Natural killer cell (primary cell): ENCODE measurements around the gene GNG4. TPM values are rescaled to one million over a fixed set of nuclear protein-coding genes. Genes with fewer than 3 reads are reported as not detected.
"Not testable (repeated sequence)": the region's sequence is repeated elsewhere in the genome, so short reads cannot be mapped to it uniquely, and the experiment has no call there.

ENCODE experiments used
- ATAC-seq, 3 donors: fragments of 150-1000 bp in 2 of 3; fragments of 200-7000 bp in 1 of 3; cut with Tn5 transposase; 1 replicate in 1 of 3; 2 replicates in 2 of 3; pipeline ENCODE4 v1.10.0; 2021; ENCODE audit warnings: mild to moderate bottlenecking in 2 of 3, moderate library complexity in 2 of 3
- DNase-seq, 2 donors: peaks; one replicate each; pipeline versions ENCODE4 v3.0.0 to v3.0.0-alpha.2; 2013 to 2021; ENCODE audit warnings: mixed read lengths in 1 of 2
- H3K27ac ChIP-seq: one replicate; pipeline ENCODE4 v1.5.1; 2013; ENCODE audit warnings: mild to moderate bottlenecking, low read length
- H3K27me3 ChIP-seq: one replicate; pipeline ENCODE4 v1.6.1; 2013; ENCODE audit warnings: low read length; ENCODE audit not compliant: control insufficient read depth, insufficient read depth
- H3K36me3 ChIP-seq: one replicate; pipeline ENCODE4 v1.6.1; 2013; ENCODE audit warnings: low read length; ENCODE audit not compliant: control insufficient read depth, insufficient read depth
- H3K4me1 ChIP-seq: one replicate; pipeline ENCODE4 v1.6.1; 2013; ENCODE audit warnings: low read length; ENCODE audit not compliant: control insufficient read depth, insufficient read depth
- H3K4me3 ChIP-seq: one replicate; pipeline ENCODE4 v1.5.1; 2013; ENCODE audit warnings: low read length
- H3K9me3 ChIP-seq: one replicate; pipeline ENCODE4 v1.6.1; 2013; ENCODE audit warnings: low read length; ENCODE audit not compliant: control insufficient read depth, insufficient read depth
- H3K27ac Mint-ChIP-seq, 2 donors: one replicate each; pipeline ENCODE4 v1.8.0; 2022; ENCODE audit warnings: mild to moderate bottlenecking in 2 of 2, mixed read lengths in 2 of 2, moderate library complexity in 1 of 2
- H3K27me3 Mint-ChIP-seq, 2 donors: one replicate each; pipeline ENCODE4 v1.8.0; 2022; ENCODE audit warnings: low read depth in 2 of 2, mixed read lengths in 2 of 2
- H3K36me3 Mint-ChIP-seq: one replicate; pipeline ENCODE4 v1.8.0; 2022; ENCODE audit warnings: mixed read lengths
- H3K4me1 Mint-ChIP-seq, 2 donors: one replicate each; pipeline ENCODE4 v1.8.0; 2022; ENCODE audit warnings: mixed read lengths in 2 of 2
- H3K4me3 Mint-ChIP-seq: one replicate; pipeline ENCODE4 v1.8.0; 2022; ENCODE audit warnings: mild to moderate bottlenecking, moderate library complexity, mixed read lengths
- H3K9me3 Mint-ChIP-seq, 2 donors: one replicate each; pipeline ENCODE4 v1.8.0; 2022; ENCODE audit warnings: mixed read lengths in 2 of 2
- WGBS: methylation state at CpG from one replicate; pipeline ENCODE4 v1.1.7; 2013; ENCODE audit warnings: missing lambda C conversion rate; ENCODE audit not compliant: insufficient coverage; 5-methylcytosine and 5-hydroxymethylcytosine counted together
- intact Hi-C: fragments of 100-400 bp; cut with micrococcal nuclease; formaldehyde crosslinking; loops from one replicate; pipeline ENCODE4 v1.14.2; 2022
- total RNA-seq, 4 donors: library from RNA; stranded (reverse); fragments of 120-200 nt in 1 of 4; gene quantifications; one replicate each; pipeline versions ENCODE4 v1.2.3 to v1.2.4, GENCODE V29; 2013 to 2022
- TF ChIP-seq, protein P1 (sequence below): fragments of 200-600 bp; IDR thresholded peaks from one replicate; pipeline ENCODE4 v1.8.0; 2022; ENCODE audit warnings: antibody characterized with exemption

Gene GNG4
- total RNA-seq, 3 donors from 2014 or later (not counting 1 experiment from before 2014, with no cell fraction given), result 0.07 to 0.12 TPM; not detected in 1

DNA sequence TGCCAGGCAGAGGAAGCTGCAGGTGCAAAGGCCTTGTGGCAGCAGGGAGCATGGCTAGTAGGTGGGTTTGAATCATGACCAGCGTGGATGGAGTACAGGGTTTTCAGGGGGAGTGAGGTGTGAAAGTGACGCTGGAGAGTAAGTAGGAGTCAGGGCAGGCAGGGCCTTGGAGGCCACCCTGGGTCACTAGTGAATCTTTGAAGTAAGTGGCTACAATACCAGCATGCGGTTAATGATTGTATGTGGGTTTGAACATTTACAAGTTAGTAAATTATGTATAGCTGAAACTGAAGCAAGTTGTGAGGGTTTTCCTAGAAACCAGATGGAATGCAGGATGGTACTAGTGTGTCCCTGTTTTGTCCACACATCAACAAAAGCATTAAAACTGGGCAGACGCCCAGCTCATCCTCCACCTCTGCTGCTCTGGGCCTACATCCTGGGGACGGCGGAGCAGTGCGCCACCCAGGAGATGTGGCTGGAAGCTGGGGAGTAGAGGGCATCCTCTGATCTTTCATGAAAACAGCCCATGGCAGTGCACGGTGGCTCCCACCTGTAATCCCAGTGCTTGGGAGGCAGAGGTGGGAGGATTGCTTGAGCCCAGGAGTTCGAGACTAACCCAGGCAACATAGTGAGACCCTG is 104.2 kb downstream of the GNG4 start:
- Mint-ChIP-seq H3K27ac (no peak overlapping the region), H3K4me1 (no peaks in the 10 kb centered on the region), H3K36me3 (no peaks in the 10 kb centered on the region), H3K4me3 (no peak overlapping the region), H3K27me3 (peaks cover 5 to 18% of the 10 kb centered on the region in 2 donors), H3K9me3 (no peaks in the 10 kb centered on the region)
- TF ChIP-seq, protein P1, sequence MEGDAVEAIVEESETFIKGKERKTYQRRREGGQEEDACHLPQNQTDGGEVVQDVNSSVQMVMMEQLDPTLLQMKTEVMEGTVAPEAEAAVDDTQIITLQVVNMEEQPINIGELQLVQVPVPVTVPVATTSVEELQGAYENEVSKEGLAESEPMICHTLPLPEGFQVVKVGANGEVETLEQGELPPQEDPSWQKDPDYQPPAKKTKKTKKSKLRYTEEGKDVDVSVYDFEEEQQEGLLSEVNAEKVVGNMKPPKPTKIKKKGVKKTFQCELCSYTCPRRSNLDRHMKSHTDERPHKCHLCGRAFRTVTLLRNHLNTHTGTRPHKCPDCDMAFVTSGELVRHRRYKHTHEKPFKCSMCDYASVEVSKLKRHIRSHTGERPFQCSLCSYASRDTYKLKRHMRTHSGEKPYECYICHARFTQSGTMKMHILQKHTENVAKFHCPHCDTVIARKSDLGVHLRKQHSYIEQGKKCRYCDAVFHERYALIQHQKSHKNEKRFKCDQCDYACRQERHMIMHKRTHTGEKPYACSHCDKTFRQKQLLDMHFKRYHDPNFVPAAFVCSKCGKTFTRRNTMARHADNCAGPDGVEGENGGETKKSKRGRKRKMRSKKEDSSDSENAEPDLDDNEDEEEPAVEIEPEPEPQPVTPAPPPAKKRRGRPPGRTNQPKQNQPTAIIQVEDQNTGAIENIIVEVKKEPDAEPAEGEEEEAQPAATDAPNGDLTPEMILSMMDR, result no peak
- H3K27me3 ChIP-seq, result no peaks in the 10 kb centered on the region
- no peak for ATAC-seq
- no peaks in the 10 kb centered on the region for H3K9me3 ChIP-seq
- H3K27ac ChIP-seq, result no peak overlapping the region
- intact Hi-C loops, result no loop called here
- 88% methylated on average over 8 of the region's 9 CpGs for WGBS
- no peak overlapping the region for H3K4me3 ChIP-seq
- no peak for DNase-seq
- H3K36me3 ChIP-seq, result no peaks in the 10 kb centered on the region
- H3K4me1 ChIP-seq, result no peaks in the 10 kb centered on the region

DNA sequence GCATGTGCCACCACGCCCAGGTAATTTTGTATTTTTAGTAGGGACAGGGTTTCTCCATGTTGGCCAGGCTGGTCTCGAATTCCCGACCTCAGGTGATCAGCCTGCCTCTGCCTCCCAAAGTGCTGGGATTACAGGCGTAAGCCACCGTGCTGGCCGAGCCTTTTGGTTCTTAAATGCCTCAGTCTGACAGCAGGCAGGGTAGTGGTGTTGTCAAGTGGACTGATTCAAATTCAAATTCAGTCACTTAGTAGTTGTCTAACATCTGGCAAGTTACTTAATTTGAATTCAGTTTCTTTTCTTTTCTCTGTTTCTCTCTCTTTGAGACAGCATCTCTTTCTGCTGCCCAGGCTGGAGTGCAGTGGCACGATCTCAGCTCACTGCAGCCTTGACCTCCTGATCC is 106.7 kb downstream of the GNG4 start:
- H3K27ac ChIP-seq, H3K36me3 Mint-ChIP-seq, H3K27me3 Mint-ChIP-seq, ATAC-seq, intact Hi-C loops, DNase-seq, H3K4me3 ChIP-seq, H3K36me3 ChIP-seq, H3K9me3 ChIP-seq, H3K9me3 Mint-ChIP-seq, H3K27ac Mint-ChIP-seq, H3K4me1 ChIP-seq, H3K4me3 Mint-ChIP-seq, H3K27me3 ChIP-seq, H3K4me1 Mint-ChIP-seq: not testable (repeated sequence)
- 79% methylated on average over 7 of the region's 7 CpGs for WGBS

DNA sequence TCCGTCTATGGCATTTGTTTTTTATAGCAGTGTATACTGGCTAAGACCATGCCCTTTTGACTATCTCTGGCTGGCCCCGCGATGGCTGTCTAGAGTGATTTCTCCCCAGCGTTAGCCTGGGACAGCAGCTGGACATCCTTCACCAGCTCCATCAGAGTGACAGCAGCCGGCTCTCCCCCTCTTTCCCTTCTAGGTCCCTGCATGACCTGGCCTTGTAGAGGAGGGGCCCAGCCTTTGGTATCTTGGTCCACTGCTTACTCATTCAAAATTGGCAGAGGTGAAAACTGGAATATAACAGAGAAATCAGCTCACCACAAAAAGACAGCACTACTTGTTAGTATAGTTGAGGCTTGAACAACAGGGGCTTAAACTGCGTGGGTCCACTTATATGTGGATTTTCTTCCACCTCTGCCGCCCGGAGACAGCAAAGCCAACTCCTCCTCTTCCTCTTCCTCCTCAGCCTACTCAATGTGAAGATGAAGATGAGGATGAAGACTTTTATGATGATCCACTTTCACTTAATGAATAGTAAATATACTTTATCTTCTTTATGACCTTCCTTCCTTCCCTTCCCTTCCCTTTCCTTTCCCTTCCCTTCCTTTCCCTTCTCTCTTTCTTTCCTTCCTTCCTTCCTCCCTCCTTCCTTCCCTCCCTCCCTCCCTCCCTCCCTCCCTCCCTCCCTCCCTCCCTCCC is 116.0 kb downstream of the GNG4 start:
- no peak for DNase-seq
- intact Hi-C loops, result no loop called here
- Mint-ChIP-seq H3K36me3 (no peaks in the 10 kb centered on the region), H3K4me3 (no peak overlapping the region), H3K9me3 (no peaks in the 10 kb centered on the region), H3K27ac (no peak overlapping the region), H3K4me1 (no peaks in the 10 kb centered on the region), H3K27me3 (peaks cover 0 to 2% of the 10 kb centered on the region in 2 donors)
- H3K4me3 ChIP-seq, result no peak overlapping the region
- no peaks in the 10 kb centered on the region for H3K4me1 ChIP-seq
- 85% methylated on average over 5 of the region's 8 CpGs for WGBS
- H3K27ac ChIP-seq, result no peak overlapping the region
- no peaks in the 10 kb centered on the region for H3K36me3 ChIP-seq
- no peaks in the 10 kb centered on the region for H3K9me3 ChIP-seq
- no peak for ATAC-seq
- TF ChIP-seq, protein P1, result no peak
- no peaks in the 10 kb centered on the region for H3K27me3 ChIP-seq

DNA sequence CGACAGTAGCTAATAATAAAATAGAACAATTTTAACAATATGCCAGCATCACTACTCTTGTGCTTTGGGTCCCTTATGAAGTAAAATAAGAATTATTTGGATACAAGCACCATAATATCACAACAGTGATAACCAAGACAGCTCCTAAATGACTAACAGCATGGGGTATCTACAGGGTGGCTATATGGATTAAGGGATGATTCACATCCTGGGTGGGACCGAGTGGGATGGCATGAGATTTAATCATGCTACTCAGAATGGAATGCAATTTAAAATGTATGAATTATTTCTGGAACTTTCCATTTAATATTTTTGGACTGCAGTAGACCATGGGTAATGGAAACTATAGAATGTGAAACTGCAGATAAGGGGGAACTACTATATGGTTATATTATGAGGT is 117.2 kb downstream of the GNG4 start:
- intact Hi-C loops, result no loop called here
- Mint-ChIP-seq H3K4me1 (no peaks in the 10 kb centered on the region), H3K4me3 (no peak overlapping the region), H3K27me3 (peaks cover 0 to 2% of the 10 kb centered on the region in 2 donors), H3K27ac (no peak overlapping the region), H3K9me3 (no peaks in the 10 kb centered on the region), H3K36me3 (no peaks in the 10 kb centered on the region)
- no peak for ATAC-seq
- no peak overlapping the region for H3K4me3 ChIP-seq
- H3K9me3 ChIP-seq, result no peaks in the 10 kb centered on the region
- DNase-seq, result no peak
- no peaks in the 10 kb centered on the region for H3K27me3 ChIP-seq
- 69% methylated on average over 1 of the region's 2 CpGs for WGBS
- H3K4me1 ChIP-seq, result no peaks in the 10 kb centered on the region
- TF ChIP-seq, protein P1, result no peak
- H3K27ac ChIP-seq, result no peak overlapping the region
- no peaks in the 10 kb centered on the region for H3K36me3 ChIP-seq
